NK-92 treated with Interleukin-12 subunit alpha and Interleukin-12 subunit beta, amount 100 ng/mL, for 24 hours (cell line): ENCODE data around the gene KIAA0930.

Experiments used
- DNase-seq: peaks from one replicate; lab custom pipeline; 2025; lab: John Stamatoyannopoulos, UW

The KIAA0930 gene

GRCh38 chr22:45216133-45217003, 24.3 kb downstream of the KIAA0930 start:
- no peak for DNase-seq

GRCh38 chr22:45212992-45213751, 27.5 kb downstream of the KIAA0930 start:
- no peak for DNase-seq

GRCh38 chr22:45212306-45212709, 28.4 kb downstream of the KIAA0930 start:
- no peak for DNase-seq

- no peak for DNase-seq
Observed at GRCh38 chr22:45211848-45212247, 28.8 kb downstream of the KIAA0930 start.

- DNase-seq: no peak
Observed at GRCh38 chr22:45211435-45211834, 29.3 kb downstream of the KIAA0930 start.

- DNase-seq: no peak
Observed at GRCh38 chr22:45210991-45211390, 29.7 kb downstream of the KIAA0930 start.

- DNase-seq: no peak
Observed at GRCh38 chr22:45210577-45210976, 30.1 kb downstream of the KIAA0930 start.

- DNase-seq: no peak
Observed at GRCh38 chr22:45210174-45210573, 30.5 kb downstream of the KIAA0930 start.

GRCh38 chr22:45208993-45209838, 31.5 kb downstream of the KIAA0930 start:
- no peak for DNase-seq

- DNase-seq: no peak
Observed at GRCh38 chr22:45208696-45208992, 32.0 kb downstream of the KIAA0930 start.

- DNase-seq: no peak
Observed at GRCh38 chr22:45207981-45208664, 32.6 kb downstream of the KIAA0930 start.

GRCh38 chr22:45207533-45207932, 33.2 kb downstream of the KIAA0930 start:
- DNase-seq: no peak

- DNase-seq: no peak
Observed at GRCh38 chr22:45206233-45206632, 34.5 kb downstream of the KIAA0930 start.

- DNase-seq: no peak
Observed at GRCh38 chr22:45205276-45205925, 35.3 kb downstream of the KIAA0930 start.

- no peak for DNase-seq
Observed at GRCh38 chr22:45204819-45205218, 35.9 kb downstream of the KIAA0930 start.

- DNase-seq: no peak
Observed at GRCh38 chr22:45204241-45204640, 36.5 kb downstream of the KIAA0930 start.

GRCh38 chr22:45203150-45203951, 37.3 kb downstream of the KIAA0930 start:
- no peak for DNase-seq

GRCh38 chr22:45202333-45203149, 38.2 kb downstream of the KIAA0930 start:
- no peak for DNase-seq

- DNase-seq: no peak
Observed at GRCh38 chr22:45201678-45202332, 38.9 kb downstream of the KIAA0930 start.
